ENCODE data around the gene MTARC2. TPM values are rescaled to one million over a fixed set of nuclear protein-coding genes. Genes with fewer than 3 reads are reported as not detected.

Gene MTARC2
- 0.43 to 0.75 TPM (median 0.73 TPM) in 3 replicates for polyA plus RNA-seq
- not detected for polyA plus RNA-seq (2011; ENCODE audit: low read depth)
- 0.44 and 0.46 TPM in 2 replicates for polyA plus RNA-seq (2011; cell fraction: cytosol; rRNA removed)
- 2.1 and 2.4 TPM in 2 replicates for polyA plus RNA-seq (2011; cell fraction: nucleus; rRNA removed)
- polyA plus RNA-seq (2012; ENCODE audit: low replicate concordance), result 0.38 and 0.41 TPM in 2 replicates
- polyA minus RNA-seq, result 0.66 to 1.2 TPM (median 0.80 TPM) in 3 replicates
- 3.3 TPM for polyA minus RNA-seq (2011; cell fraction: cytosol; rRNA and poly(A)+ RNA removed)
- polyA minus RNA-seq (2011; cell fraction: nucleus; rRNA and poly(A)+ RNA removed), result 0.53 and 1.8 TPM in 2 replicates

DNA sequence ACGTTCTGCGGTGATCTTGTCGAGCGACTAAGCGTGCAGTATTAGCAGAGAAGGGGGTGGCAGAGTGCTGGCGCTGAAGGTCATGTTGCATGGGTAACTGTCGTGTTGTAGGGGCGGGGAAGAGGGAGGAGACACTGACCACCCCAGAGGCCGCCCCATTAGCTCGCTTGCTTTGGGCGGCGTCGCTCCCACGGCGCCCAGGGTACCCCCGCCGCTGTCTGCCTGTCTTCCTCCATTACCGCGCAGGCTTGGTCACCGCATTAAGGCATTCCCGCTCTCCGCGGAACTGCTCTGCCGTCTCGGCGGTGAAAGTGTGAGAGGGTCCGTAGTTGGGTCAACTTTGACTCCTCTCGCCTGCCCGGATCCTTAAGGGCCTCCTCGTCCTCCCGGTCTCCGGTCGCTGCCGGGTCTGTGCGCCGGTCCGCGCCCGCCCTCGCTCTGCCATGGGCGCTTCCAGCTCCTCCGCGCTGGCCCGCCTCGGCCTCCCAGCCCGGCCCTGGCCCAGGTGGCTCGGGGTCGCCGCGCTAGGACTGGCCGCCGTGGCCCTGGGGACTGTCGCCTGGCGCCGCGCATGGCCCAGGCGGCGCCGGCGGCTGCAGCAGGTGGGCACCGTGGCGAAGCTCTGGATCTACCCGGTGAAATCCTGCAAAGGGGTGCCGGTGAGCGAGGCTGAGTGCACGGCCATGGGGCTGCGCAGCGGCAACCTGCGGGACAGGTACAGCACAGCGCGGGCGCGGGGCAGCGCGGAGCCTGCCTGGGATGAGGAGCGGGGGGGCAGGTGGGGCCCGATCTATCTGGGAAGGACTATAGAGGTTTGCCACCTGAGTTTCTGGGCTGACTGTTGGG, at the start of gene MTARC2:
TSS of gene MTARC2 (plus strand) at position 234 of the 846 bp plus-strand sequence. CDS start at position 444, 210 bp downstream.
- no peaks in the 10 kb centered on the region for H3K36me3 ChIP-seq (ENCODE audit: control insufficient read depth in 2 of 2, extremely low read depth in 1 of 2, insufficient read depth in 2 of 2, low read length in 2 of 2)
- H3K9me1 ChIP-seq (ENCODE audit: control insufficient read depth, extremely low read depth, insufficient read depth, low read length), result no peaks in the 10 kb centered on the region
- peaks cover 3% of the 10 kb centered on the region for H3K4me1 ChIP-seq (ENCODE audit: control insufficient read depth, extremely low read depth, insufficient read depth, low read length)
- peak within 1 kb of the TSS; percentile 46 for H3K9ac ChIP-seq (ENCODE audit: control insufficient read depth, extremely low read depth, insufficient read depth, low read length)
- peak; percentile 17 for TF ChIP-seq EZH2 (IDR thresholded peaks at IDR 0.05; ENCODE audit: low read length)
- TF ChIP-seq, protein P1, sequence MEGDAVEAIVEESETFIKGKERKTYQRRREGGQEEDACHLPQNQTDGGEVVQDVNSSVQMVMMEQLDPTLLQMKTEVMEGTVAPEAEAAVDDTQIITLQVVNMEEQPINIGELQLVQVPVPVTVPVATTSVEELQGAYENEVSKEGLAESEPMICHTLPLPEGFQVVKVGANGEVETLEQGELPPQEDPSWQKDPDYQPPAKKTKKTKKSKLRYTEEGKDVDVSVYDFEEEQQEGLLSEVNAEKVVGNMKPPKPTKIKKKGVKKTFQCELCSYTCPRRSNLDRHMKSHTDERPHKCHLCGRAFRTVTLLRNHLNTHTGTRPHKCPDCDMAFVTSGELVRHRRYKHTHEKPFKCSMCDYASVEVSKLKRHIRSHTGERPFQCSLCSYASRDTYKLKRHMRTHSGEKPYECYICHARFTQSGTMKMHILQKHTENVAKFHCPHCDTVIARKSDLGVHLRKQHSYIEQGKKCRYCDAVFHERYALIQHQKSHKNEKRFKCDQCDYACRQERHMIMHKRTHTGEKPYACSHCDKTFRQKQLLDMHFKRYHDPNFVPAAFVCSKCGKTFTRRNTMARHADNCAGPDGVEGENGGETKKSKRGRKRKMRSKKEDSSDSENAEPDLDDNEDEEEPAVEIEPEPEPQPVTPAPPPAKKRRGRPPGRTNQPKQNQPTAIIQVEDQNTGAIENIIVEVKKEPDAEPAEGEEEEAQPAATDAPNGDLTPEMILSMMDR (optimal IDR thresholded peaks at IDR 0.05 in 1 of 3, IDR thresholded peaks at IDR 0.05 in 1 of 3, conservative IDR thresholded peaks at IDR 0.05 in 1 of 3; ENCODE audit: extremely low read depth in 1 of 3, insufficient read depth in 2 of 3, low read length in 3 of 3), result no peak
- no peaks in the 10 kb centered on the region for H3K27me3 ChIP-seq (ENCODE audit: control insufficient read depth, extremely low read depth, insufficient read depth, low read length)
- peak within 1 kb of the TSS; percentile 91 for H2AFZ ChIP-seq (ENCODE audit: control insufficient read depth, low read length)
- no peaks in the 10 kb centered on the region for H3K79me2 ChIP-seq (ENCODE audit: control insufficient read depth, insufficient read depth, low read length)
- no peaks in the 10 kb centered on the region for H4K20me1 ChIP-seq (ENCODE audit: control insufficient read depth, extremely low read depth, insufficient read depth, low read length)
- dilution Hi-C loops (cut with MboI; ENCODE audit: extremely low pct_ligation_motif_present, low sequenced_read_pairs), result no loop called here
- peak within 1 kb of the TSS; percentile 43 to 69 (median 61) for H3K4me3 ChIP-seq (ENCODE audit: control insufficient read depth in 2 of 3, extremely low read depth in 1 of 3, insufficient read depth in 2 of 3, low read depth in 1 of 3, low read length in 3 of 3)
- no peaks in the 10 kb centered on the region for H3K9me3 ChIP-seq (ENCODE audit: control insufficient read depth, low read depth, low read length)
- DNase-seq (ENCODE audit: low read depth, low spot score) (no peak), FAIRE-seq (no peak)
- H3K27ac ChIP-seq (ENCODE audit: control insufficient read depth, insufficient read depth, low read length), result no peak within 1 kb of the TSS
- H3K4me2 ChIP-seq (ENCODE audit: control insufficient read depth, extremely low read depth, insufficient read depth, low read depth, low read length), result peak within 1 kb of the TSS; percentile 84

DNA sequence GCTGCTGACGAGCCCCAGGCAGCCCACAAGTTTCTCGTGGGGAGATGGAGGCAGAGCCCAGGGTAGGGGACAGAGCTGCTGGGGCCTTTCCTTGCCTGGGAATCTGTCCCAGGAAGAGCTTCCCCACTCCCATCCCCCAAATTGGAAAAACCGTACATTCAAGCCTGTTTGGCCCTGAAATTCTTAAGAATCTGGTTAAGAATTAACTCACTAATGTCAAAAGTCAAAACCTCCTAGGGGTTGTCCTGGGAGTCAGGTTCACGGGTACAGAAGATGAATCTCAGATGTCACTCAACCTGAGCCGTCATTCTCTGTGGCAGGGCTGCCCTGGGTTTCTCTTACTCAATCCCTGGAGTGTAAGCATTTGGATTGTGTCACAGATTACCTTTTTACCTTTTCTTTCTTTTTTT, 49.5 kb upstream of the MTARC2 start:
- H3K27ac ChIP-seq (ENCODE audit: control insufficient read depth, insufficient read depth, low read length), result no peak overlapping the region

More for the DNA sequence above, 49.5 kb upstream of the MTARC2 start:
- no peaks in the 10 kb centered on the region for H3K79me2 ChIP-seq (ENCODE audit: control insufficient read depth, insufficient read depth, low read length)
- H3K9me3 ChIP-seq (ENCODE audit: control insufficient read depth, low read depth, low read length), result no peaks in the 10 kb centered on the region
- no peaks in the 10 kb centered on the region for H4K20me1 ChIP-seq (ENCODE audit: control insufficient read depth, extremely low read depth, insufficient read depth, low read length)
- FAIRE-seq (no peak), DNase-seq (ENCODE audit: low read depth, low spot score) (no peak)
- TF ChIP-seq, protein P1 (optimal IDR thresholded peaks at IDR 0.05 in 1 of 3, IDR thresholded peaks at IDR 0.05 in 1 of 3, conservative IDR thresholded peaks at IDR 0.05 in 1 of 3; ENCODE audit: extremely low read depth in 1 of 3, insufficient read depth in 2 of 3, low read length in 3 of 3), result no peak
- TF ChIP-seq EZH2 (IDR thresholded peaks at IDR 0.05; ENCODE audit: low read length), result no peak
- no peaks in the 10 kb centered on the region for H3K9me1 ChIP-seq (ENCODE audit: control insufficient read depth, extremely low read depth, insufficient read depth, low read length)
- no peak overlapping the region for H3K4me2 ChIP-seq (ENCODE audit: control insufficient read depth, extremely low read depth, insufficient read depth, low read depth, low read length)
- no peak overlapping the region for H3K4me3 ChIP-seq (ENCODE audit: control insufficient read depth in 2 of 3, extremely low read depth in 1 of 3, insufficient read depth in 2 of 3, low read depth in 1 of 3, low read length in 3 of 3)
- no peak overlapping the region for H2AFZ ChIP-seq (ENCODE audit: control insufficient read depth, low read length)
- peaks cover 5% of the 10 kb centered on the region for H3K27me3 ChIP-seq (ENCODE audit: control insufficient read depth, extremely low read depth, insufficient read depth, low read length)
- no peak overlapping the region for H3K9ac ChIP-seq (ENCODE audit: control insufficient read depth, extremely low read depth, insufficient read depth, low read length)
- H3K36me3 ChIP-seq (ENCODE audit: control insufficient read depth in 2 of 2, extremely low read depth in 1 of 2, insufficient read depth in 2 of 2, low read length in 2 of 2), result no peaks in the 10 kb centered on the region
- no peaks in the 10 kb centered on the region for H3K4me1 ChIP-seq (ENCODE audit: control insufficient read depth, extremely low read depth, insufficient read depth, low read length)
- dilution Hi-C loops (cut with MboI; ENCODE audit: extremely low pct_ligation_motif_present, low sequenced_read_pairs), result no loop called here

Measured in keratinocyte (primary cell).